Activated naive CD4-positive, alpha-beta T cell treated with Interleukin-2 at 50 U/mL for 16 hours (primary cell): ENCODE measurements around the gene OTUD1.

Experiments
- DNase-seq: peaks from one replicate; pipeline ENCODE4 v3.0.0-alpha.2; 2020

The OTUD1 gene

DNA sequence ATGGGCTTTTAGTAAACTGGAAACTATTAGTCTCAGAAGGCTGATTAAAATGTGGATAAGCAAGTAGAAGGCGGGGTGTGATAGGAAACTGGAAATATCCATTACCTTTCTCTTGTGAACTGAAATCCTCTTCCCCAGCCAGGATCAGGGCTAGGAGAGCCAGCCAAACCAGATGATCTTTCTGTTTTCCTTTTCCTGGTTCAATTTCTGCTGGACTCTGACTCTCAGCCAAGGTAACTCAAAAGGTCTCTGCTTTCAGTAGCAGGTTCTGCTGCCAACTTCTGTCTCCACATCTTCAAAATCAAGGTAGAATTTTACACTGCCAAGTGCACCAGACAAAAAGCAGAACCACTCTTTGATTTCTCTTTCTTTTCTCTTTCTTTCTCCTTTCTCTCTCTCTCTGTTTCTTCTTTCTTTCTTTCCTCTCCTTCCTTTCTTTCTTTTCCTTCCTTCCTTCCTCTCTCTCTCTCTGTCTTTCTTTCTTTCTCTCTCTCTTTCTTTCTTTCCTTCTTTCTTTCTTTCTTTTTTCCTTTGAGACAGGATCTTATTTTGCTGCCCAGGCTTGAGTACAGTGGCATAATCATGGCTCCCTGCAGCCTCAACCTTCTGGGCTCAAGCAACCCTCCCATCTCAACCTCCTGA, 30.8 kb downstream of the OTUD1 start:
- DNase-seq, result no peak

DNA sequence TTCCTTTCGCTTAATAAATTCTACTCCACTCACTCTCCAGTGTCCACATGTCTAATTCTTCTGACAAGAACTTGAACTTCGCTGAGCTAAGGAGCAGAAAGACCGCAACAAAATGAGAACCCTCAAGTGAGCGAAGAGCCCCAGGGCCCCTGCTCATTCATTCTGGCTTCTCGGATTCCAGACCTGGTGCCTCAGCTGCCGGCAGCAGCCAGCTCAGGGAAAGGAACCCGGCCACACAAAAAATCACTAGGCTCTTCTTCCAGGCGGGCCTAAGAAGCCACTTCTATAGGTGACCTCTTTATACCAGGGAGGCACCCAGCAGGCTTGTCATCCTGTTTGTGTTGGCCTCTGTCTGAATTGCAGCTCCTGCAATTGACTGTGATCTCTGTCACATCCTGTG, 33.3 kb downstream of the OTUD1 start:
- no peak for DNase-seq

DNA sequence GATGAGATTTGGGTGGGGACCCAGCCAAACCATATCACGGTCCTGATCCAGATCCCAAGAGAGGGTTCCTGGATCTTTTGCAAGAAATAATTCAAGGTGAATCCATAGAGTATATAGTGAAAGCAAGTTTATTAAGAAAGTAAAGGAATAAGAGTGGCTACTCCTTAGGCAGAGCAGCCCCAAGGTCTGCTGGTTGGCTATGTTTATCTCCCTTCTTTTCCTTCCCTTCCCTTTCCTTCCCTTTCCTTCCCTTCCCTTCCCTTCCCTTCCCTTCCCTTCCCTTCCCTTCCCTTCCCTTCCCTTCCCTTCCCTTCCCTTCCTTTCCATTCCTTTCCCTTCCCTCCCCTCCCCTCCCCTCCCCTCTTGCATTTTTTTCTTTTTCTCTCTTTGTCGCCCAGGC, 35.2 kb downstream of the OTUD1 start:
- DNase-seq, result no peak

DNA sequence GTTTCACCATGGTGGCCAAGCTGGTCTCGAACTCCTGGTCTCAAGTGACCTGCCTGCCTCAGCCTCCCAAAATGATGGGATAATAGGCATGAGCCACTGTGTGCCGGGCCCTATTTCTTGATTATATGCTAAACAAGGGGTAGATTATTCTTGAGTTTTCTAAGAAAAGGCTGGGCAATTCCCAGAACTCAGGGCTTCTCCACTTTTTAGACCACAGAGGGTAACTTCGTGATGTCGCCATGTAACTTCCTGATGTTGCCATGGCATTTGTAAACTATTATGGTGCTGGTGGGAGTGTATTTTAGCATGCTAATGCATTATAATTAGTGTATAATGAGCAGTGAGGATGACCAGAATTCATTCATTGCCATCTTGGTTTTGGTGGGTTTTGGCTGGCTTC, 35.8 kb downstream of the OTUD1 start:
- DNase-seq, result no peak

DNA sequence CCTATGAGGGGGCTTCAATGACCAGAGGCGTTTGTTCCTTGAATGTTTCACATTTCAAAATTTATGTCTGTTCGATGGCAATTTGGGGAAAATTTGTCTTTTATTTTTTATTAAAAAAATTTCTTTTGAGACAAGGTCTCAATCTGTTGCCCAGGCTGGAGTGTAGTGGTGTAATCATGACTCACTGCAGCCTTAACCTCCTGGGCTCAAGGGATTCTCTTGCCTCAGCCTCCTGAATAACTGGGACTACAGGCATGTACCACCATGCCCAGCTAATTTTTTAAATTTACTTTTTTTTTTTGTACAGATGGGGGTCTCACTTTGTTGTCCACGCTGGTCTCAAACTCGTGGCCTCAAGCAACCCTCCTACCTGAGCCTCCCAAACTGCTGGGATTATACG, 39.7 kb downstream of the OTUD1 start:
- no peak for DNase-seq

DNA sequence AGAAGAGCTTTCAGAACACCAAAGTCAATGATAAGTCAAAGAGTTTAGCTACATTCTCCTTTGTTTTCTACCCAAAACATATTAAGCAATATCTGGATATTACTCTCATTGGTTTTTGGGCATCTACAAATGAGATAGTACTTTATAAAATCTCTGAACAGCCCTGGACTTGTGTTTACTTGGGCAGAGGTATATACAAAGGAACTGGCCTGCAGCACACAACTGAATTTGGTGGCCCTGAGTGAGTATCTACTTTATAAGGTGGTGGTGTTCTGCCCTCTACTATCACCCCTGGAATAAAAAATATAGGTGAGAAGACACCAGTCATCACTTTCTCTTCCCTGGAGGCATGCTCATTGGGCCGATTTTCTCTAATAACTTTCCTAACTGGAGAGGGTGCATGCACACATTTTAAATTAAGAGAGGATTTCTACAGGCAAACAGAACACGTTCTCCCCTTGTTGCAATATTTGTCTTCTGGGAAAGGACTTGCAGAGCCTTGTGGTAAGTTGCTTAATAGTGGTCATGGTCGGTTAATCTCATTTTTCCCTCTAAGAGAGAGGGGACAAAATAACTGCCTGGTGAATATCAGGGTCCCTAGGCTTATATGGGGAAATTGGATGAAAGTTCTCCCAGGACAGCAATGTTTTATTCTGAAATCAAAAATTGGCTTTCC, 41.1 kb downstream of the OTUD1 start:
- DNase-seq, result no peak

DNA sequence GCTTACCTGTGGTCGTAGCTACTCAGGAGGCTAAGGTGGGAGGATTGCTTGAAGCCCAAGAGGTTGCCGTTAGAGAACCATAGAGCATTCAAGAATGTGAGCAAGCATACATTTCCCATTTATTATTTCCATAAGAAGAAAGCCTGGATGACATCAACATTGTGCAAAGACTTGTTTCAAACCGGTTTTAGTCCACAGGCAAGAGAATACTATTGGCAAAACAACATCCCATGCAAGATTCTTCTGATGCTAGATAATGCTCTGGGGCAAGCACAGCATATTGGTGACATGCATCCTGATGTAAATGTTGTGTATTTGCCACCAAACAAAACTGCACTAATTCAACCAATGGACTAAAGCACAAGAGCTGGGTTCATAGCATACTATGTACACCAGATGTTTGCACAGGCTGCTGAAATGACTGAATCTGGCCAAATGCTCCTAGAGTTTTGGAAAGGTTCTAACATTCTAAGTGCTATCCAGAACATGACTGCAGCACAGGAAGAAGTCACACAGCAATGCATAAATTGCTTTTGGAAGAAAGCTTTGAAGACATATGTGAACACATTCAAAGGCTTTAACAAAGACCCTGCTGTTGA, 42.6 kb downstream of the OTUD1 start:
- DNase-seq, result no peak

DNA sequence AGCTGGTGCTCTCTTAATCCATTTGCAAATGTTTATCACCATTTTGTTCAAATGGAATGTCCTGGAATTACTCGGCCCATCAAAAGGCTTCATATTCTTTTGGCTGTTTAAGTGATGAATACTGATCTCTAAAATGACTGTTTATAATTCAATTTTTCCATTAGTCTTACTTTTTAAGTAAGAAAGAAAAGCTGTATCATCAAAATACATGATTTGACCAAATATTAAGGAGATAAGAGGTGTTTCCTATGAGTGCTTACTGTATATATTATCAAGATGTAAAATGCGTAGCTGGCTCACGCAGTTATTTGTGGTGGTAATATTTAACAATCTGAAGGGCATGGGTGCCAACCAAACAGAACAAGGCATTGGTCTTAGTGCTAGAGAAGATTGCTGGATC, 51.2 kb downstream of the OTUD1 start:
- no peak for DNase-seq
